ENCODE data around the gene SAXO1. TPM values are rescaled to one million over a fixed set of nuclear protein-coding genes. Genes with fewer than 3 reads are reported as not detected.

SAXO1 gene
- total RNA-seq, 1 donor from 2014 or later, result 0.09 TPM

DNA sequence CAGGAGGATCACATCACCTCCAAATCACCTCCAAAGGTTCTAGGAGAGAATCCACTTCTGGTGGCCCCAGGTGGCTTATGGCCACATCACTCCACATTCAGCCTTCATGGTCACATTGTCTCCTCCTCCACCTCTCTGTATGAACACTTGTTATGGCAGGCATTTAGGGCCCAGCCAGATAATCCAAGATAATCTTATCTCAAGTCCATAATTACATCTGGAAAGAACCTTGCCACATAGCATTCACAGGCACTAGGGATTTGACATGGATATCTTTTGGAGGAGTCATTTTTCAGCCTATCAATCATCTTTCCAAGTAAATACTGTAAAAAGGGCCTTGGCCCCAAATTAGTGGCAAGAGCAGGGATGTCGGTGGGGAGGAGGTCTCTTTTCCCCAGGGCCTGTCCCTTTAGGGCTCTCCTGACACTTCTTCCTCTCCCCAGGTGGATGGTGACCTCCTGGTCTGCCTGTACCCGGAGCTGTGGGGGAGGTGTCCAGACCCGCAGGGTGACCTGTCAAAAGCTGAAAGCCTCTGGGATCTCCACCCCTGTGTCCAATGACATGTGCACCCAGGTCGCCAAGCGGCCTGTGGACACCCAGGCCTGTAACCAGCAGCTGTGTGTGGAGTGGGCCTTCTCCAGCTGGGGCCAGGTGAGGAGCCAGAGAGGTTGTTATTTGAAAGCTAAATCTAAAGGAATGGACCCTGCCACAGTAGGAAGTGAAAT lies 140.9 kb downstream of the SAXO1 start:
- Mint-ChIP-seq H3K4me3 (no peak overlapping the region), H3K36me3 (no peaks in the 10 kb centered on the region), H3K4me1 (no peaks in the 10 kb centered on the region), H3K27me3 (ENCODE audit: insufficient read depth, low read depth) (peaks cover 3% of the 10 kb centered on the region), H3K9me3 (peaks cover 16% of the 10 kb centered on the region), H3K27ac (no peak overlapping the region)
- no peak overlapping the region for H3K4me2 ChIP-seq
- H3K4me1 ChIP-seq, result no peaks in the 10 kb centered on the region
- H3F3A ChIP-seq (ENCODE audit: low read depth), result no peaks in the 10 kb centered on the region
- no peaks in the 10 kb centered on the region for H3K27me3 ChIP-seq
- H3K27ac ChIP-seq, result no peak overlapping the region
- no peak overlapping the region for H3K9ac ChIP-seq
- no peaks in the 10 kb centered on the region for H4K20me1 ChIP-seq (ENCODE audit: low read depth)
- H3K79me2 ChIP-seq (ENCODE audit: low read depth), result no peaks in the 10 kb centered on the region
- H2AFZ ChIP-seq (replicated peaks), result no peak overlapping the region
- TF ChIP-seq EZH2 (IDR thresholded peaks at IDR 0.05) (no peak), EZH2phosphoT487 (IDR thresholded peaks at IDR 0.05) (no peak), CTCF (IDR thresholded peaks at IDR 0.05) (no peak)
- no peaks in the 10 kb centered on the region for H3K9me3 ChIP-seq (ENCODE audit: low read depth)
- H3K4me3 ChIP-seq, result no peak overlapping the region
- DNase-seq (ENCODE audit: low spot score), result no peak
- no peaks in the 10 kb centered on the region for H3K36me3 ChIP-seq

DNA sequence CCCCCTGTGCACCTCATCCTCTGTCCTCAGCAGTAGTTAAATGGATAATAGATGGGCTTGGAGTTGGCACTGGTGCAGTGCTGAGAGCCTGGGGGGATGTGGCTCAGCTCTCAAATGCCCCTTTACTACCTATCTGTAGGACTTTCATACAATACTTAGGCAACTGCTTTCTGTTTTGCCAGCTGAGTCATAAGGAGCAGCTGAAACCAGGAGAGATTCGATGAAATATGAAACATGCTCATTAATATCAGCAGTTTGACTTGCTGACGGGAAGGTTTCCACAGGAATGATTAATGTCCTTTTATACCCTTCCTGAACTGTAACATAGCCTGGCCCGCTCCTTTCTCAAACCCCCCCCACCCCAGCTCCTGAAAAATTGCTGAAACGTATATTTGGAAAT lies 142.6 kb downstream of the SAXO1 start:
- H3K27ac ChIP-seq, result no peak overlapping the region
- no peak overlapping the region for H3K9ac ChIP-seq
- no peaks in the 10 kb centered on the region for H4K20me1 ChIP-seq (ENCODE audit: low read depth)
- H3K79me2 ChIP-seq (ENCODE audit: low read depth), result no peaks in the 10 kb centered on the region
- no peaks in the 10 kb centered on the region for H3K36me3 ChIP-seq
- H3K4me1 ChIP-seq, result no peaks in the 10 kb centered on the region
- H2AFZ ChIP-seq (replicated peaks), result no peak overlapping the region
- H3F3A ChIP-seq (ENCODE audit: low read depth), result no peaks in the 10 kb centered on the region
- TF ChIP-seq CTCF (IDR thresholded peaks at IDR 0.05), result no peak
- no peak for TF ChIP-seq EZH2 (IDR thresholded peaks at IDR 0.05)
- no peak for TF ChIP-seq EZH2phosphoT487 (IDR thresholded peaks at IDR 0.05)
- no peak overlapping the region for H3K4me3 ChIP-seq
- no peaks in the 10 kb centered on the region for H3K27me3 ChIP-seq
- H3K9me3 ChIP-seq (ENCODE audit: low read depth), result no peaks in the 10 kb centered on the region
- peaks cover 2% of the 10 kb centered on the region for H3K27me3 Mint-ChIP-seq (ENCODE audit: insufficient read depth, low read depth)
- H3K9me3 Mint-ChIP-seq, result peaks cover 6% of the 10 kb centered on the region
- no peaks in the 10 kb centered on the region for H3K4me1 Mint-ChIP-seq
- H3K4me3 Mint-ChIP-seq, result no peak overlapping the region
- DNase-seq (ENCODE audit: low spot score), result no peak
- H3K4me2 ChIP-seq, result no peak overlapping the region
- H3K27ac Mint-ChIP-seq, result no peak overlapping the region
- H3K36me3 Mint-ChIP-seq, result no peaks in the 10 kb centered on the region

DNA sequence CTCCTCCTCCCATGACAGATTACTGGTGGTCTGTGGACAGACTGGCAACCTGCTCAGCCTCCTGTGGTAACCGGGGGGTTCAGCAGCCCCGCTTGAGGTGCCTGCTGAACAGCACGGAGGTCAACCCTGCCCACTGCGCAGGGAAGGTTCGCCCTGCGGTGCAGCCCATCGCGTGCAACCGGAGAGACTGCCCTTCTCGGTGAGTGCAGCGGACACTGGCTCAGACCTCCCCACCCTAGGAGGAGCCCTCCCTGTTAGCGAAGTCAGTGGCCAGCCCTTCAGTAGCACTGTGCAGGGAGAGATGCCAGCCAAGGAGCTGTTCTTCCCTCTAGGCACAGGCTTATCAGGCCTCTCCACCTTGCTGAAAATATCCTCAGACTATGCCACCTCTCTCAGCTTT lies 143.5 kb downstream of the SAXO1 start:
- H3K79me2 ChIP-seq (ENCODE audit: low read depth), result no peaks in the 10 kb centered on the region
- Mint-ChIP-seq H3K9me3 (peaks cover 3% of the 10 kb centered on the region), H3K4me3 (no peak overlapping the region), H3K36me3 (no peaks in the 10 kb centered on the region), H3K4me1 (no peaks in the 10 kb centered on the region), H3K27ac (no peak overlapping the region), H3K27me3 (ENCODE audit: insufficient read depth, low read depth) (peaks cover 2% of the 10 kb centered on the region)
- no peak overlapping the region for H2AFZ ChIP-seq (replicated peaks)
- H3K9me3 ChIP-seq (ENCODE audit: low read depth), result no peaks in the 10 kb centered on the region
- no peaks in the 10 kb centered on the region for H4K20me1 ChIP-seq (ENCODE audit: low read depth)
- H3K4me1 ChIP-seq, result no peaks in the 10 kb centered on the region
- TF ChIP-seq CTCF (IDR thresholded peaks at IDR 0.05), result no peak
- TF ChIP-seq EZH2phosphoT487 (IDR thresholded peaks at IDR 0.05), result no peak
- H3K9ac ChIP-seq, result no peak overlapping the region
- no peaks in the 10 kb centered on the region for H3F3A ChIP-seq (ENCODE audit: low read depth)
- H3K27me3 ChIP-seq, result no peaks in the 10 kb centered on the region
- H3K36me3 ChIP-seq, result no peaks in the 10 kb centered on the region
- no peak overlapping the region for H3K27ac ChIP-seq
- DNase-seq (ENCODE audit: low spot score), result no peak
- no peak overlapping the region for H3K4me2 ChIP-seq
- no peak overlapping the region for H3K4me3 ChIP-seq

Data from neural progenitor cell (in vitro differentiated cells).